HG03575 (cell line): Measurements from ENCODE around the gene OR2V2.
"Not testable (repeated sequence)": the region's sequence is repeated elsewhere in the genome, so short reads cannot be mapped to it uniquely, and the experiment has no call there.

Source experiments
- ATAC-seq: cut with Tn5 transposase; IDR thresholded peaks from one replicate; pipeline ENCODE4 v1.9.1; 2021; ENCODE audit not compliant: unreplicated experiment, insufficient number of reproducible peaks, low FRiP score; ENCODE audit errors: extremely low read depth

OR2V2 gene

DNA sequence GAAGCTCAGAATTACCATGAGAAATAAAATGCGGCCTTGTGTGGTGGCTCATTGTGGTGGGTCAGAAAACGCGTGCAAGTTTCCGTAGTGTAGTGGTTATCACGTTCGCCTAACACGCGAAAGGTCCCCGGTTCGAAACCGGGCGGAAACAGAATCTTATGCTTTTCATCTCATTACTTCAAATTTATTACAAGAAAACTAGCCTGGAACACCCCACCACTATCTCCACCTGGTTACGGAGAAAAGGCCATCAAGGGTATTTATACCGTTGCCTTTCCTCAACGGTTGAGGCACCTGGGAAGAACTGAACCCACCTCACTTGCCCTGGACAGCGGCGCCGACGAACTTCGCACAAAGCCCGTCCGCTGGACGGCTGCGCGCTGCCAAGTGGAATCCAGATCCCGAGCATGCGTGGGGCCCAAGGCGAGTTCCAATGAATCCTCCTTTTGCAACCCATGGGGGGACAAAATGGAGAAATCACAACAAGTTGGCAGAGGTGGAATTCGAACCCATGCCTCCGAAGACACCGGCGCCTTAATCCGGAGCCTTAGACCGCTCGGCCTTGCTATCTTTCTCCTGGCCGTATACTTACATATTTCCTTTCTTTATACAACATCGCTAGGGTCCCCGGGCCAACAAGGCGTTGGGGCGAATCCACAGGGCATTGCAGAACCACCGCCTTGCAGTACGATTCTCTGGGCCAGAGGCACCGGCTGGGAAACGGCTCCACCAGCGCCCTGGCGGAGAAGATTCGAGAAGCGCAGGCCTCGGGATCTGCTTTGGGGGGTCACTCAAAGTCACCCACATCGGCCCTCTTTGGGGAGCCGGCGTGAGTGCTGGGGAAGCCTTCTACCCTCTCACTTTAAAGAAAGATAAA, 16.9 kb downstream of the OR2V2 start:
- no peak for ATAC-seq

DNA sequence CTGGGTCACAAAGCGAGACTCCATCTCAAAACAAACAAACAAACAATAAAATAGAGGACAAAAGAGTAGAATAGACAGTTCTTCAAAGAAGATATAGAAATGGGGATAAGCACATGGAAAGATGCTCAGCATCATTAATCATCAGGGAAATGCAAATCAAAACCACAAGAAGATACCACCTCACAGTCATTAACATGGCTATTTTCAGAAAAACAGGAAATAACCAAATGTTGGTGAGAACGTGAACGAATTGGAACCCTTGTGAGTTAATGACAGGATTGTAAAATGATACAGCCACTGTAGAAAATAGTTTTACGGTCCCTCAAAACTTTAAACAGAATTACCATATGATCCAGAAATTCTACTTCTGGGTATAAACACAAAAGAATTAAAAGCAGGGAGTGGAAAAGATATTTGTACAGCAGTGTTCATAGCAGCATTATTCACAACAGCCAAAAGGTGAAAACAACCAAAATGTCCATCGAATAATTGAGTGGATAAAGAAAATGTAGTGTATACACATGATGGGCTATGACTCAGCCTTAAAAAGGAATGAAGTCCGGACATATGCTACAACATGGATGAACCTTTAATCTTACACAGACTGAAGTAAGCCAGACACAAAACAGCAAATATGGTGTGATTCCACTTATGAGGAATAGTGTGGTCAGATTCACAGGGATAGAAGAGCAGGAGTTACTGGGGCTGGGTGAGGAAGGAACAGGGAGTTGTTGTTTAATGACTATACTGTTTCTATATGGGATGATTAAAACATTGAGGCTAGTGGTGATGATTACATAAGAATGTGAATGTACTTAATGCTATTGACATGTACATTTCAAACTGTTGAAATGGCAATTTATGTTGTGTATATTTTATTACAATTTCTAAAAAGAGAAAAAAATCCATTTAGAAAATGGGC, 19.7 kb downstream of the OR2V2 start:
- ATAC-seq = no peak

DNA sequence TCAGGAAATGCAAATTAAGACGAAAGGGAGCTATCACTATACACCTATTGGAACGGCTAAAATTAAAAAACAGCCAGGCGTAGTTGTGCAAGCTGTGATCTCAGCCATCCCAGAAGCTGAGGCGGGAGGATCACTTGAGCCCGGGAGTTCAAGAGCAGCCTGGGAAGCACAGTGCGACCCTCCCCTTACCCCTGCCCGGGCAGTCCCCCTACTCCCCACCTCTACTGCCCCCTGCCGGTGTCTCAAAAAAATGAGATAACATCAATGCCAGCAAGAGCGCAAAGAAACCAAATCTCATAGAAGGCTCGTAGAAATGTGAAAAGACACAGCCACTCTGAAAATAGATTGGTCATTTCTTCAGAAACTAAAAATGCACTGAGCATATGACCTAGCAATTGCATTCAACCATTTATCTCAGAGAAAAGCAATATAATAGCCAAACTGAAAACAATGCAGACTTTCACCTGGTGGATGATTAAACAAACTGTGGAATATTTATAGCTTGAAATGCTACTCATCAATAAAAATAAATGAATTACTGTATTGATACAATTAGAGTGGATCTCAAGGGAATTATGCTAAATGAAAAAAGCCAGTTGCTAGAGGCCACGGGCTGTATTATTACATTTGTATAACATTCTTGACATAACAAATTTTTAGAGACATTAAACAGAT, 20.6 kb downstream of the OR2V2 start:
- no peak for ATAC-seq

DNA sequence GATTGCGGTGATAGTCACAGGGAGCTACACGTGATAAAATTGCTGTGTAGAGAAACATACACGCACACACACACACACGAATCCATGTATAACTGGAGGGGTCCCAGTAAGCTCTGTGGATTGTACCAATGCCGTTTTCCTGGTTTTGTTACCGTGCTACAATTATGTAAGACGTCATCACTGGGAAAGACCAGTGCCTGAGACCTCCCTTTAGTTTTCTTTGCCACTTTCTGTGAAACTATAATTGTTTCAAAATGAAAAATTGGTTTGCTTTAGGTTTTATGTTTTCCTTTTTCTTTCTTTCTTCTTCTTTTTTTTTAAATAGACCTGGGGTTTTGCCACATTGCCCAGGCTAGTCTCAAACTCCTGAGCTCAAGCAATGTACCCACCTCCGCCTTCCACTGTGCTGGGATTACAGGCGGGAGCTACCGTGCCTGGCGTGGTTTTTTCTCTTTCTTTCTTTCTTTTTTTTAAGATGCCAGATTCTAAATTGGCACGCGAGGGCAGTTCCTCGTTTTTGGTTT, 21.3 kb downstream of the OR2V2 start:
- ATAC-seq = no peak

DNA sequence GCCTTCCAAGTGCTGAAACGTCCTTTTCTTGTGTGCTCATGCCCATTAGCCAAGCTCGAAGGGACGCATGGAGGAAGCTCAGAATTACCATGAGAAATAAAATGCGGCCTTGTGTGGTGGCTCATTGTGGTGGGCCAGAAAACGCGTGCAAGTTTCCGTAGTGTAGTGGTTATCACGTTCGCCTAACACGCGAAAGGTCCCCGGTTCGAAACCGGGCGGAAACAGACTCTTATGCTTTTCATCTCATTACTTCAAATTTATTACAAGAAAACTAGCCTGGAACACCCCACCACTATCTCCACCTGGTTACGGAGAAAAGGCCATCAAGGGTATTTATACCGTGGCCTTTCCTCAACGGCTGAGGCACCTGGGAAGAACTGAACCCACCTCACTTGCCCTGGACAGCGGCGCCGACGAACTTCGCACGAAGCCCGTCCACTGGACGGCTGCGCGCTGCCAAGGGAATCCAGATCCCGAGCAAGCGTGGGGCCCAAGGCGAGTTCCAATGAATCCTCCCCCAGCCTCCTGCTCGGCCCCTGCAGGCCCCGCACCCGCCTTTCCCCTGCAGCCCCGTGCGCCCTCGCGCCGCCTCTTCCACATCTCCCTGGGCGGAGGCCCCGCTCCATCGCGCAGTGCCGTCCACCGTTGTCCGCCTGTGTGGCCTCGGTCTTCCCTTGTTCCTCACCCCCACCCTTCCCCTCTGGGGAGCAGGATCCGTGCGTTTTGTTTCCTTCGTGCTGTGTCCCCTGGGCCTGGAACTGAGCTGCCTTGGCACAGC, 22.3 kb downstream of the OR2V2 start:
- ATAC-seq = not testable (repeated sequence)

DNA sequence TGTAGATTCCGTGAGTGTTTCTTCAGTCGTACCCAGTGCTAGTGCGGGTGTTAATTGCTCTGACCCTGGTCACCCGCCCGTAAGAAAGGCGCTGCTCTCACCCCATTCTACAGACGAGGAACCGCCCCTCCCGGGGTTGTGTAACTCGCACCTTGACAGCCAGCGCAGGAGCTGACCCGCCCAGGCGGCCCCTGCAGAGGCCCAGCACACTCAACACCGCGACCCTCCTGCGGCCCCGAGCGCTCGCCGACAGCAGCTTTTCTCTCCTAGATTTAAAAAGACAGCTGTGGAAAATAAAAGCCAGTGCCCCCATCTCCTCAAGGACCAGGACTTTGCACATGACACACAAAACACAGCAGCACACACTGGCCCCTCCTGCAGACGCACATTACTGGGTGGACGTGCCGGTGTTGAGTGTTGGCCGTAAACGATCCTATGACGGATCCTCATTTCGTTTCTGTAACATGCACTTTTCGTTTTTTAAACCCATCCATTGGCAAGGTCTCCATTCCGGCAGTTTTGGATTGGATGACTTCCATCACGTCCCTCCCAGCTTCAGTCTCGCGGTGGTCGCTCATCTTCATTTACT, 22.9 kb downstream of the OR2V2 start:
- ATAC-seq = no peak

DNA sequence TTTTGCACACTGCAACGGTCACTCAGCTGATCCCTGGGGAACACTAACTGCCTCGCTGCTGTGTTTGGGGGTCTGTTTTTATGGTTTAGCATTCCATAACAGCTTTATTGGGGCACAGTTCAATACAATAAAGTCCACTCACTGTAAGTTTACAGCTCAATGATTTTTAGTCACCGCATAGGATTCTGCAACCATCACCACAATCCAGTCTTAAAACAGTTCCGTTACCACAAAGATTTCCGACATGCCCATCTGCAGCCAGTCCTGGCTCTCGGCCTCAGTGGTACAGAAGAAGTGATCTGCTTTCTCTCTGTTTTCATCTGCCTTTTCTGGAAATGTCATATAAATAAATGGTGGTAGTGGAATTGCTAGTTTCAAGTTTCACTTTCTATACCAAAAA, 23.6 kb downstream of the OR2V2 start:
- ATAC-seq = no peak

DNA sequence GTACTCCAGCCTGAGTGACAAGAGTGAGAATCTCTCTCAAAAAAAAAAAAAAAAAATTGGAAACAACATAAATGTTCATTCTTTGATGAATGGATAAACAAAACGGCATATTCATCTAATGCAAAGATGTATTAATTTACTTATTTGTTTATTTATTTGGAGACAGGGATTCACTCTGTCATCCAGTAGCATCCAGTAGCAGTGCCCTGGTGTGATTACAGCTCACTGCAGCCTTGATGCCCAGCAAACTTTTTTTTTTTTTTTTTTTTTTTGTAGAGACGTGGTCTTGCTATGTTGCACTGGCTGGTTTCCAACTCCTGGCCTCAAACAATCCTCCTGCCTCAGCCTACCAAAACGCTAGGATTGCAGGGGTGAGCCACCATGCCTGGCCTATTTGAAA, 24.4 kb downstream of the OR2V2 start:
- ATAC-seq = no peak

DNA sequence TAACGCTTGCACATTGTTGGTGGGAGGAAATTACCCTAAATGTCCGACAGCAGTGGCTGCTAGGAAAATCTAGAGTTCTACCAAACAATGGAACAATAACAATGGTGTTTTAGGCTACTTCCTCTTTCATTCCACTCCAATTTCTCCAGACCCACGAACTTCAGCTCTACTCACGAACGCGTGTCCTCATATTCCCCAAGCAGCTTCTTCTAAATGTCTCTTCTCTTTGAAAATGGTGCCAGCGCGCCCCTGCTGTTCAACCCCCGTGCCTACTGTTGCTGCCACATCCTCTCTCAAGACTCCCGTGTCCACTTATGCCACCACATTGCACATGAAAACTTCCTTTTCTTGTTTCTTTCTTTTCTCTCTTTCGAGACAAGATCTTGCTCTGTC, 25.6 kb downstream of the OR2V2 start:
- ATAC-seq = no peak

DNA sequence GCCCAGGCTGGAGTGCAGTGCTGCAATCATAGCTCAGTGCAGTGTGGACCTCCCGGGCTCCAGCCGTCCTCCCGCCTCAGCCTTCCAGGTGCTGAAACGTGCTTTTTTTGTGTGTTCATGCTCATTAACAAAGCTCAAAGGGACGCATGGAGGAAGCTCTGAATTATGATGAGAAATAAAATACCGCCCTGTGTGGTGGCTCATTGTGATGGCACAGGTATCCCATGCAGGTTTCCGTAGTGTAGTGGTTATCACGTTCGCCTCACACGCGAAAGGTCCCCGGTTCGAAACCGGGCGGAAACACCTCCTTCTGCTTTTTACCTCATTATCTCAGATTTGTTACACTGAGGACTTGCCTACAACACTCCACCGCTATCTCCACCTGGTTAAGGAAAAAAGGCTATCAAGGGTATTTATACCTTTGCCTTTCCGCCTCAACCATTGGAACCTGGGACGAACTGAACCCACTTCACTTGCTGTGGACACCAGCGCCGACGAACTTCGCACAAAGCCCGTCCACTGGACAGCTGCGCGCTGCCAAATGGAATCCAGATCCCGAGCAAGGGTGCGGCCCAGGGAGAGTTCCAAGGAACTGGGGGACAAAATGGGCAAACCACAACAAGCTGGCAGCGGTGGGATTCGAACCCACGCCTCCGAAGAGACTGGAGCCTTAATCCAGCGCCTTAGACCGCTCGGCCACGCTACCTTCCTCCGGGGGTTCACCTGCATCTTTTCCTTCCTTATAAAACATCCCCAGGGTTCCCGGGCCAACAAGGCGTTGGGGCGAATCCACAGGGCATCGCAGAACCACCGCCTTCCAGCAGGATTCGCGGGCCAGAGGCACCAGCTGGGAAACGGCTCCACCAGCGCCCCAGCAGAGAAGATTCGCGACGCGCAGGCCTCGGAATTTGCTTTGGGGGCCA, 26.3 kb downstream of the OR2V2 start:
- no peak for ATAC-seq

DNA sequence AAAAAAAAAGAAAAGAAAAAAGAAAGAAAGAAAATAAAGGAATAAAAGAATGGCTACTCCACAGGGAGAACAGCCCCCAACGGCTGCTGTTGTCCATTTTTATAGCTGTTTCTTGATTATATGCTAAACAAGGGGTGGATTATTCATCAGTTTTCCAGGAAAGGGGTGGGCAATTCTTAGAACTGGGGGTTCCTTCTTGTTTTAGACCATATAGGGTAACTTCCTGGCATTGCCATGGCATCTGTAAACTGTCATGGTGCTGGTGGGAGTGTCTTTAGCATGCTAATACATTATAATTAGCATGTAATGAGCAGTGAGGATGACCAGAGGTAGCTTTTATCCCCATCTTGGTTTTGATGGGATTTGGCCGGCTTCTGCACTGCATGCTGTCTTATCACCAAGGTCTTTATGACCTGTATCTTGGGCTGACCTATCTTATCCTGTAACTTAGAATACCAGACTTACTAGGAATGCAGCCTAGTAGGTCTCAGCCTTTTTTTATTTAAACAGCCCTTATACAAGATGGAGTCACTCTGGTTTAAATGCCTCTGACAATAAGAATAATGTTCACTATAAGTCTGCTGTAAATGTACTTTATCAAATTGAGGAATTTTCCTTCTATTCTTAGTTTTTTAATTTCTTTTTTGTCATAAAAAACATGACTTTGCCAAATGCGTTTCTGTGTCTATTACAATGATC, 29.0 kb downstream of the OR2V2 start:
- no peak for ATAC-seq

DNA sequence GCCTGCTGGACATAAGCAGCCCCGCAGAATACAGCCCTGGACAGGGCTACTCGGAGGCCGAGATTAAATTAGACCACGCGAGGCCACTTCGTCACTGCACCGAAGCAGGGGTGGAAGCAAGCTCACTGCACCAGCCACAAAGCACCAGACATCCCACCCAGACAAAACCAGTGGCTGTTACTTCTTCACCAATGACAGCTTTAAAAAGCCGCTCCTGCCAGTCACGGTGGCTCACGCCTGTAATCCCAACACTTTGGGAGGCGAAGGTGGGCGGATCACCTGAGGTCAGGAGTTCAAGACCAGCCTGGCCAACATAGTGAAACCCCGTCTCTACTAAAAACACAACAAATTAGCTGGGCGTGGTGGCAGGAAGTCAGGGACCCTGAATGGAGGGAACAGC, 30.2 kb downstream of the OR2V2 start:
- not testable (repeated sequence) for ATAC-seq

DNA sequence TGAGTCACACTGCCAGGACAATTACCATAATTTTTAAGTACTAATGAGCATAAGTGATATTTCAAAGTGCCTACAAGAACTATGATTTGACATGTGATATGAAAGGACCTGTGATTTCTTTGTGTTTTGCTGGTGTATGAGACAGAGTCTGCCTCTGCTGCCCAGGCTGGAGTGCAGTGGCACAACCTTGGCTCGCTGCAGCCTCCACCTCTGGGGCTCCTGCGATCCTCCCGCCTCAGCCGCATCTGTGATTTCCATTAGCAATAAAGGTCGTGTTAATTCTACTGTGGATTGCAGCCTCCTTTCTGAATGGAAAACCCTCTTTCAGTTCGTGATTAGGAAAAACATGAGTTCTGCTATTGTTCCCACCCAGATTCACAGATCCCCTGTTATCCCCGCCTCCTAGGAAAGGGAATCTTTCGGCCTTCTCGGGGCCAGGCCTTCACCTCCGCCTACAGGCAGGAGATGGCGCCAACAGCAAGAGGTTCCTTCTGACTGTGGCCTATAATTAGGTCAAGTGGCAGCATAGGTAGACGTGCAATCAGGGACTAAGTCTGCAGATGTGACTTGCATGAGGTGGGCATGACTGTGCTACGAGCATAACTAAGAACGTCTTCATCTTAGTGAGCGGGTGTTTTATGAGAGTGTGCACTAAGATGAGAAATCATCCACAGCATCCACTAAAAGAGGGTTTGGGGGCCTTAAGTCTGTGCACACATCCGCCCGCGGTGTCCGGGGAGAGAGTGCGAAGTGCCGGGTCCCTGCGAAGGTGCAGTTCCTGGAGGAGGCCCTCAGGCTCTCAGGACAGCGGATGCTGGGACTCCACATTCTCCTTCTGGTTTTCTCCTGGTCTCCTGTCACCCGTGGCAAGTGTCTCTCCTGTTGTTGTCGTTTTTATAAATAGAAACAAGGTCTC, 34.5 kb downstream of the OR2V2 start:
- ATAC-seq = no peak

DNA sequence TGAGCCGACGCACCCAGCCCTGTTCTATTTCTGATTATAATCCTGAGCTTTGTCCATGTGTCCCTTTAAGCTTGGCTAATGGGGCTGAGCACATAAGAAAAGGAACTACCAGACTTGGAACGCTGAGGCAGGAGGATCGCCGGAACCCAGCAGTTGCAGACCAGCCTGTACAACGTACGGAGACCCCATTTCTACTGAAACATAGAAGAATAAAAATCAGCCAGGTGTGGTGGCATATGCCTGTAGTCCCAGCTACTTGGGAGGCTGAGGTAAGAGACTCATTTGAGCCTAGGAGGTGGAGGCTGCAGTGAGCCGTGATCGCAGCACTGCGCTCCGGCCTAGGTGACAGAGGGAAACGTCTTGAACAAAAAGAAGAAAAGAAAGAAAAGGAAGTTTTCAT, 35.3 kb downstream of the OR2V2 start:
- no peak for ATAC-seq

DNA sequence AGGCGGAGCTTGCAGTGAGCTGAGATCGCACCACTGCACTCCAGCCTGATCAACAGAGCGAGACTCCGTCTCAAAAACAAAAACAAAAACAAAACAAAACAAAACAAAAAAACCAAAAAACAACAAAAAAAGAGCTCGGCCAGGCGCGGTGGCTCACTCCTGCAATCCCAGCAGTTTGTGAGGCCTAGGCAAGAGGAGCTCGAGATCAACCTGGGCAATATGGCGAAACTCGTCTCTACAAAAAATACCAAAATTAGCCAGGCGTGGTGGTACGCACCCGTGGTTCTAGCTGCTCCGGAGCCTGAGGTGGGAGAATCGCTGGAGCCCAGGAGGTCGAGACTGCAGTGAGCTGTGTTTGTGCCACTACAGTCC, 37.4 kb downstream of the OR2V2 start:
- ATAC-seq = no peak

DNA sequence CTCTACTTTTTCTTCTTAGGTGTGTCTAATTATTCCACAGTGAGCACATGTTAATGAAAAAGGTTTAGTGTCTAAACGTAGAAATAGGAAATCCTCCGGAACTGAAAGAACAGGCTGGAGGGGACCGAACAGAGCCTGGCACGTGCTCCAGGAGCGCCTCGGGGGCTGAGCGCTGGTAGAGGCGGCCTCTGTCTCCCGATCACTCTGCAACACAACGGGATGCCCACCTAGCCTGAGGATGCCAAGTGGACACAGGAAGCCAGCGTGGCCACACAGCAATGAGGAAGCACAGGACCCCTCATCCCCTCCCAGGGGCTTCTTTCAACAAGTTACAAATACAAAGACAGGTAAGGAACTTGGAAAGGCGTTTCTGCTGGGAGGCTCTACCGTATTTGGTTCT, 38.2 kb downstream of the OR2V2 start:
- ATAC-seq = no peak
